Stimulated activated CD8-positive, alpha-beta memory T cell treated with anti-CD3 and anti-CD28 coated beads, Interleukin-7, amount 100 ng/mL, for 1 hour (primary cell): ENCODE measurements around the gene NRTN.

Experiments
- DNase-seq, 2 donors: peaks; one replicate each; pipeline ENCODE4 v3.0.0-alpha.2; 2020; ENCODE audit warnings: low read depth in 2 of 2

Gene NRTN

GRCh38 chr19:5790559-5791520 lies 14.0 kb upstream of the NRTN start, which contains the start of gene DUS3L:
TSS of gene DUS3L (minus strand) at chr19:5791163. CDS start at chr19:5791141, 22 bp downstream.
- peak; percentile 86 to 92 for DNase-seq

DNA sequence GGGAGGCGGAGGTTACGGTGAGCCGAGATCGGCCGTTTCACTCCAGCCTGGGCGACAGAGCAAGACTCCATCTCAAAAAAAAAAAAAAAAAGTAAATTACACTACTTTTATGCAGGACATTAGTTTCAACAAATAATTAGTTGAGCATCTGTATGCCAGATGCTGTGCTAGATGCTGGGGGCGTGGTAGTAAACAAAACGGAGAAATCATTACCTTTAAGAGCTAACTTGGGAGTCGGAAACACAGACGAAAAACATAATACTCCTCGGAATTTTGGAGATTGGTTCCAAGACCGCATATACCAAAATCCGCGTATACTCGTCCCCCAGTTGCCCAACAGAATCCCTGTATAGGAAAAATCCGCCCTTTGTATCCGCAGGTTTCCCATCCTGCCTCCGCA lies 12.6 kb upstream of the NRTN start:
- DNase-seq = no peak

DNA sequence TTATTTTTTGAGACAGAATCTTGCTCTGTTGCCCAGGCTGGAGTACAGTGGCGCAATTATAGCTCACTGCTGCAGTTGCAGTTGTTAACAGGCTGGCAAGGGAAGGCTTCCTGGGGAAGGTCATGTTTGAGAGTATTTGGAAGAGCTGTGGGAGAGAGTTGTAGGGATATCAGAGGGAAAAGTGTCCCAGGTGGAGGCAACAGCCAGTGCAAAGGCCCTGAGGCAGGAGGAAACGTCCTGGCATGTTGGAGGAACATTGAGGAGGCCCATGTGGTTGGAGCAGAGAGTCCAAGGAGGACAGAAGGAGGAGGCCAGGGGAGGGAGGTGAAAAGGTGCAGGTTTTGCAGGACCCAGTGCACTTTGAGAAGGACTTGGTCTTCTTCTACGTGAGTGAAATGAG lies 11.7 kb upstream of the NRTN start:
- no peak for DNase-seq

GRCh38 chr19:5795382-5795919 lies 9.4 kb upstream of the NRTN start:
- no peak for DNase-seq

DNA sequence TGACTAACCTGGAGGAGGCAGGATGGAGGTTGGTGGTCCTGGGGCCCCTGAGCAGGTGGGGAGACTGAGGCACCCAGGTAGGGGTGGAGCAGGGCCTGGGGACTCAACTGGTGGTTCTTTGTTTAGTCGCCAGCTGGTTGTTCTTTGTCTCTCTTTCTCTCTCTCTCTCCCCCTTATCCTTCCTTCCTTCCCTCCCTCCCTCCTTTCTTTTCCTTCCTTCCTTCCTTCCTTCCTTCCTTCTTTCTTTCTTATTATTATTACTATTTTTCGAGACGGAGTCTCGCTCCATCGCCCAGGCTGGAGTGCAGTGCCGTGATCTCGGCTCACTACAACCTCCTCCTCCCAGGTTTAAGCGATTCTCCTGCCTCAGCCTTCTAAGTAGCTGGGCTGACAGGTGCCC lies 6.6 kb upstream of the NRTN start:
- no peak for DNase-seq

GRCh38 chr19:5799247-5800241 lies 5.3 kb upstream of the NRTN start:
- no peak for DNase-seq

DNA sequence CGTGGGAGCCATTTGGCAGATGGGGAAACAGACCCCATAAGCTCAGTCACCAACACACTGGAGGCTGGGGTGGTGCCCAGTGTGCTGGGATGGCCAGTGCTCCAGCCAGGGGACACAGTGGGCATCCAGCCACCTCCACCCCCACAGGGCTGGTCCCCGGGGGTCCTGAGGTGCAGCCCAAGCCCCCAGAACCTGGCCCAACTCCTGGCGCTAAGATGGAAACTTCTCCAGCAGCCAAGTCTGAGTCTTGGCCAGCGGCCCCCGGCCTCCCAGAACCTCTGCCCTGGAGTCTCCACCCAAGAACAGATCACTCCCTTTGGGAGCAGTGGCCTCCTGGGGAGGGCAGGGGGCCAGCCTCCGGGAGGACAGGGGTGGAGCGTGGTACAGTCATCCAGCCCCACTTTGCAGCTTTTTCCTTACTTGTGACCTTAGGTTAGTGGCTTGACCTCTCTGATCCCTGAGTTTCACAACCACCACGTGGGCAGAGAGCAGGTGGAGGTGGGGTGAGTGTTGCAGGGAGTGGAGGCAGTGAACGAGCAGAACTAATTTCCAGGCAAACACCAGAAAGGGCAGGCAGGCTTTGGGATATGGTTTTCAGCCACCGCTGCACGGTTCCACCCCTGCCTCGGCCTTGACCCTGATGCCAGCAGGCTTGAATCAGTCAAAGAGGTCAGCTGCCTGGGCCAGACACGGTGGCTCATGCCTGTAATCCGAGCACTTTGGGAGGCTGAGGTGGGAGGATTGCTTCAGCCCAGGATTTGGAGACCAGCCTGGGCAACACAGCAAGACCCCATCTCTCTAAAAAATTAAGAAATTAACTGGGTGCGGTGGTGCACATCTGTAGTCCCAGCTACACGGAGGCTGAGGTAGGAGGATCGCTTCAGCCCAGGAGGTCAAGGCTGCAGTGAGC lies 4.3 kb upstream of the NRTN start:
- DNase-seq = no peak

- DNase-seq = no peak
Observed at GRCh38 chr19:5801796-5802619, 2.9 kb upstream of the NRTN start.

DNA sequence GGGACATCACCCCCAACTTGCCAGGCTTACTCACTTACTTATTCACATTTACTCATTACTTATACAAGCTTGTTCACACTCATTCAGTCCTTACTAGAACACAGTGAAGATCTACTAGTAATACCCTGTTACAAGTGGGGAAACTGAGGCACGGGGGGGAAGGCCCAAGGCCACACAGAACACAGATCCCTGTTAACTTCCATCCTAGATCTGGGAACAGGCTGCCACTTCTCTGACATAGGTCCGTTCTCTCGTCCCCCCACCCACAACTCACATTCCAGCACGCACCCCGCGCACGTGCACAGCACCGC lies 1.5 kb upstream of the NRTN start:
- no peak for DNase-seq

GRCh38 chr19:5803752-5804515 lies 933 bp upstream of the NRTN start:
- peak; percentile 73 to 78 for DNase-seq

GRCh38 chr19:5805462-5806132 lies 730 bp downstream of the NRTN start:
- peak in 1 of 2 donors; percentile 43 for DNase-seq

DNA sequence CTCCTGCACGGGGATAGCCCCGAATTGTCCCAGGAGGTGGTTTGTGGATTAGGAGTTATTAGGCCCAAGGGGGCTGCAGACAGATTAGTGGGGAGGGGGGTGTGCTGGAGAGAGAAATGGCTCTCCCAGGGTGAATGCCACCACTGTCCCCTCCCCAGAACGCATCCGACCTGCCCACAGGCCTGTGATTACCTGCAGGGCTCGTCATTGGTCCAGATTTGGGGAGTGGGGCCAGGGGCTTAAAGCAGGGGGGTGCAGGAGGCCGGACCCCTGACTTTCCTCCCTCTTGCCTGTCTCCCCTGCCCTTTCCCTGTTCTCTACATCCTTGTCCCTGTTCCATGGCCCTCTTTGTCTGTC lies 1.2 kb downstream of the NRTN start:
- no peak for DNase-seq

DNA sequence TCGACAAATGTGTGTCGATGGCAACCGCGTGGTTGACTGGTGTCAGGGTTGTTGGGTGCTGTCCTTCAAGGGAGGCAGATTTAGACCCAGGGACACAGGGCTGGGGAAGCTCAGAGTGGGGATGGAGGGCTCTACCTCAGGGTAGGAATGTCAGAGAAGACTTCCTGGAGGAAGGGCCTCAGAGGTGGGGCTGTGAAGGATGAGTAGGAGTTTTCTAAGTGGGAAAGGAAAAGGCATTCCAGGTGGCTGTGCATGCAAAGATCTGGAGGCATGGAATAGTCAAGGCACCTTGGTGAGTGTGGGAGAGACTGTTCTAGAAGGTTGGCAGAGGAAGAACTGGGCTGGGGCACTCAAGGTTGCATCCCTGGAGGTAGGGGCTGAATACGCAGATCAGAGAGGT lies 2.0 kb downstream of the NRTN start:
- DNase-seq = no peak

DNA sequence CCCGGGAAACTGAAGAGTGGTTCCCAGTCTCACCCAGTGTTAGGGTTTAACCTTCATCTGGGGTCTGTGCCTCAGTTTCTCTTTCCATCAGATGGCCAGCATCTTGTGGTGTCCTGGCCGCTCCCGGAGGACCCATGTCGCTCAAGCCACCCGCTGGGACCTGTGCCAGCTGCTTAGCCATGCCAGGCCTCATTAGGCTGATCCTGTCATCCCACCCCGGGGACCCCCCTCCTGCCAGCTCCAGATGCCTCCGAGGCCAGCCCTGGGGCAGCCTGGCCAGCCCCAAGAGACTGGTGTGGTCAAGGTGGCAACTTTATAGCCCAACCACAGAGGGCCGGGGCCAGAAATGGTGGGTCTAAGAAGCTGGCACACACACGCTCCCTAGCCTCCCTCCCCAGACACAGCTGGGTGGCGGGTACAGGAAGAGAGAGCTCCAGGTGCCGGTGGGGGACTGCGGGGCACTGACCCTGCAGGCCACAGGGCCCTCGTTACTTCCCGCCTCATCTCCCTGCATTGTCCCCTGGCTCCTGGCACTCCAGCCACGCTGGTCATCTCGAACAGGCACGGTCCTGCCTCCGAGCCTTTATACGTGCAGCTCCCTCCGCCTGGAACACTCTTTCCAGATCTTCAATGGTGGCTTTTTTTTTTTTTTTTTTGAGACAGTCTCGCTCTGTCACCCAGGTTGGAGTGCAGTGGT lies 3.4 kb downstream of the NRTN start:
- no peak for DNase-seq

DNA sequence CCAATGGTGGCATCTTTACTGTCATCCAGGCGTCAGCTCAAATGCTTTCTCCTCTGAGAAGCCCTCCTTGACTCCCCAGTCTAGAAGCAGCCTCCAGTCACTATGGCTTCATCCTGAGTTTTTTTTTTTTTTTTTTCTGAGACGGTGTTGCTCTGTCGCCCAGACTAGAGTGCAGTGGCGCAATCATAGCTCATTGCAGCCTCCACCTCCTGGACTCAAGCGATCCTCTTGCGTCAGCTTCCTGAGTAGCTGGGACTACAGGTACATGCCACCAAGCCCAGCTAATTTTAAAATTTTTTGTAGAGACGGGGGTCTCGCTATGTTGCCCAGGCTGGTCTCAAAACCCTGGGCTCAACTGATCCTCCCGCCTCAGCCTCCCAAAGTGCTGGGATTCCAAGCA lies 4.2 kb downstream of the NRTN start:
- no peak for DNase-seq

- DNase-seq = no peak
Observed at GRCh38 chr19:5809469-5809868, 4.6 kb downstream of the NRTN start.

DNA sequence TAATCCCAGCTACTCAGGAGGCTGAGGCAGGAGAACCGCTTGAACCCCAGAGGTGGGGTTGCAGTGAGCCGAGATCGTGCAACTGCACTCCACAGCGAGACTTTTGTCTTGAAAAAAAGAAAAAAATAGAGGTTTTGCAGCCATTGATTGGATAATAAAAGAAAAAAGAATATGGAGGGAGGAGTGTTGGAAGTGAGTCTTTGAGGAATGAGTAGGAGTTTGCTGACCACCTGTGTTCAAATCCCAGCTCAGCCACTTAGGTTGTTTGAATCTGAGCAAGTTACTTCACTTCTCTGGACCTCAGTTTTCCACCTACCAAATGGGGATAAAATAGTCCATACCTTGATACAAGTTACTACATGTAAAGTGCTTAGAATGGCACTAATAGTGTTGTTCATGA lies 6.2 kb downstream of the NRTN start:
- DNase-seq = no peak

DNA sequence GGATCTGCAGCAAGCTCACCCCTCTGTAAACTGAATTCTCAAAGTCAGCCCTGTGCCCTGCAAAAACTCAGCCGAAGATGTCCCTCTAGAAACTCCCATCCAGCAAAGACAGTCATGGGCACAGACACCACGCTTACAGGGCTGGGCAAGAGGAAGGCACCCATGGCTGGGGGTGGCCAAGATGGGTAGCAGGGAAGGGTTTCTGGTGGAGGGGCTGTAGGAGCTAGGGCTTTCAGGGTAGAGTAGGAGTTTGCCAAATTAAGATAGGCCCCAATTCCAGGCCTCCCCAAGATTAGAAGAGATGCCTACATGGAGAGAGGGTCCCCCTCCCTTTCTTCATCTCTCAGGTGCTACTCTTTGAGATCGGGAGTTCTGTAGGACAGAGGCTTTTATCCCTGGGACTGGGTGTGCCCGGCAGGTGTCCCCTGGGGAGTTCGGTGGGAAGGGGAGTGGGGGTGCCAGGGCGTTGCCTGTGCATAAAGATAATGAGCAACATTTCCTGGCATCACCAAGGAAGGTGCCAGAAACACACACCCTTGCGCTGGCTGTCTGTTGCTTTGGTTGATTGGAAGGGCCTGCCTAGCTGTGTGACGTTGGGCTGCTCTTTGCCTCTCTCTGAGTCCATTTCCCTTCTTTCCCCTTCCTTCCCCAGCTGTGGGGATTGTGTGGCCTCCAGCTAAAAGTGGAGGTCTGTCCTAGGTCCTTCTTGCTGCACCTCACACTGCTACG lies 9.4 kb downstream of the NRTN start:
- no peak for DNase-seq
